GM10266 (cell line): ENCODE results near the gene PLEKHA4.
"Not testable (repeated sequence)": the region's sequence is repeated elsewhere in the genome, so short reads cannot be mapped to it uniquely, and the experiment has no call there.

Experiments used
- DNase-seq: peaks from one replicate; pipeline ENCODE4 v3.0.0; 2012; ENCODE audit errors: extremely low spot score
- TF ChIP-seq, protein P1 (sequence below): IDR thresholded peaks from 2 replicates; pipeline ENCODE4 v1.5.1; 2012; ENCODE audit warnings: mild to moderate bottlenecking, low read depth; ENCODE audit not compliant: control insufficient read depth, insufficient read depth; ENCODE audit errors: missing control alignments

The PLEKHA4 gene, protein sequence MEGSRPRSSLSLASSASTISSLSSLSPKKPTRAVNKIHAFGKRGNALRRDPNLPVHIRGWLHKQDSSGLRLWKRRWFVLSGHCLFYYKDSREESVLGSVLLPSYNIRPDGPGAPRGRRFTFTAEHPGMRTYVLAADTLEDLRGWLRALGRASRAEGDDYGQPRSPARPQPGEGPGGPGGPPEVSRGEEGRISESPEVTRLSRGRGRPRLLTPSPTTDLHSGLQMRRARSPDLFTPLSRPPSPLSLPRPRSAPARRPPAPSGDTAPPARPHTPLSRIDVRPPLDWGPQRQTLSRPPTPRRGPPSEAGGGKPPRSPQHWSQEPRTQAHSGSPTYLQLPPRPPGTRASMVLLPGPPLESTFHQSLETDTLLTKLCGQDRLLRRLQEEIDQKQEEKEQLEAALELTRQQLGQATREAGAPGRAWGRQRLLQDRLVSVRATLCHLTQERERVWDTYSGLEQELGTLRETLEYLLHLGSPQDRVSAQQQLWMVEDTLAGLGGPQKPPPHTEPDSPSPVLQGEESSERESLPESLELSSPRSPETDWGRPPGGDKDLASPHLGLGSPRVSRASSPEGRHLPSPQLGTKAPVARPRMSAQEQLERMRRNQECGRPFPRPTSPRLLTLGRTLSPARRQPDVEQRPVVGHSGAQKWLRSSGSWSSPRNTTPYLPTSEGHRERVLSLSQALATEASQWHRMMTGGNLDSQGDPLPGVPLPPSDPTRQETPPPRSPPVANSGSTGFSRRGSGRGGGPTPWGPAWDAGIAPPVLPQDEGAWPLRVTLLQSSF

DNA sequence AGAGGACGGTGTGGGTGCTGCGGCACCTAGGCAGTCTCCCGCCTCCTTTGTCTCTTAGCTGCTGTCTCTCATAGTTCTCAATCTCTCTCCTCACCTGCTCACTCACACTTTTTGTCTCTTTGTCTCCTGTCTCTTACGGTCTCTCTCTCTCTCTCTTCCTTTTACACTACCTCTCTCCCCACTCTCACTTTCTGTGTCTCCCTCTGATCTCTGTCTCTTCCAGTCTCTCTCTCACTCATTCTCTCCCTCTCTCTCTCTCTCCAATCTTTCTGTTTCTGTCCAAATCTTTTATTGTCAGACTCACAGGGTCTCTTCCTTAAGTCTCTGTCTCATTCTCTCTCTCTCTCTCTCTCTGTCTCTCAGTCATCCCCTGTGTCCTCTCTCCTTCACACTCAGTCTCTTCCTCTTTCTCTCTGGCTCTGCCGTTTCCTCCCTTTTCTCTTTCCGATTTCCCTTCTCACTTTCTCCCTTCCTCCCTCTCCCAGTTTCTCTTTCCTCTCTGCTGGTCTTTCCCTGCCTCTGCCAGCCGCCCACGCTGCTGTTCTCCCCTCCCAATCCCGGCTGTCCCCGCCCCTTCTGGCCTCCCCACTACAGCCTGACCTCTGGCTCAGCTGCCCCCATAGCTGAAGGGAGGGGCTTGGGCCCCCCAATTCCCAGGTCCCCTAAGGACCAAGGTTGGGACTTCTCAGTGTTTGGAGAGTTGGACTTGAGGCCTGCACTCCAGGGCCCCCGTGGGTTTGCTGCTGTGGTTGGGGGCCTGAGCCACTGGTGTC is at the start of gene PLEKHA4:
Gene PLEKHA4 (minus strand): TSS at position 504 of the 773 bp plus-strand sequence. CDS start 997 bp downstream, outside the sequence.
- TF ChIP-seq, protein P1, sequence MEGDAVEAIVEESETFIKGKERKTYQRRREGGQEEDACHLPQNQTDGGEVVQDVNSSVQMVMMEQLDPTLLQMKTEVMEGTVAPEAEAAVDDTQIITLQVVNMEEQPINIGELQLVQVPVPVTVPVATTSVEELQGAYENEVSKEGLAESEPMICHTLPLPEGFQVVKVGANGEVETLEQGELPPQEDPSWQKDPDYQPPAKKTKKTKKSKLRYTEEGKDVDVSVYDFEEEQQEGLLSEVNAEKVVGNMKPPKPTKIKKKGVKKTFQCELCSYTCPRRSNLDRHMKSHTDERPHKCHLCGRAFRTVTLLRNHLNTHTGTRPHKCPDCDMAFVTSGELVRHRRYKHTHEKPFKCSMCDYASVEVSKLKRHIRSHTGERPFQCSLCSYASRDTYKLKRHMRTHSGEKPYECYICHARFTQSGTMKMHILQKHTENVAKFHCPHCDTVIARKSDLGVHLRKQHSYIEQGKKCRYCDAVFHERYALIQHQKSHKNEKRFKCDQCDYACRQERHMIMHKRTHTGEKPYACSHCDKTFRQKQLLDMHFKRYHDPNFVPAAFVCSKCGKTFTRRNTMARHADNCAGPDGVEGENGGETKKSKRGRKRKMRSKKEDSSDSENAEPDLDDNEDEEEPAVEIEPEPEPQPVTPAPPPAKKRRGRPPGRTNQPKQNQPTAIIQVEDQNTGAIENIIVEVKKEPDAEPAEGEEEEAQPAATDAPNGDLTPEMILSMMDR = no peak
- no peak for DNase-seq

DNA sequence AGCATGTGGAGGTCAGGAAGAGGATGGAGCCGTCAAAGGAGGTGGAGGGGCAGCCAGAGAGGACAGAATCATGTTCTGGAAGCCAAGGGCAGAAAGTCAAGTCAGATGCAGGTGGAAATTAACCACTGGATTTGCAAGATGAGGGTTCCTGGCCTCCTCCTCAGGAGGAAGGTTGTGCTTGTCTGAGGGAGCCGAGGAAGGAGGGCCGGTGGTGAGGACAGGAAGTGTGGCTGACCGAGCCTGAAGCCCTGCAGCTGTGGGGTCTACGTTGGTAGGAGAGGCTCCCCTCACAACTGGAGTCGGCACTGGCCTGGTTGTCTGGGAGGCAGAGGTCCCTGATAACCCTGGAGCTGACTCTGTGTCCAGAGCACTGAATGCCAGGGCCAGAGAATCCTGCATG is 49.7 kb upstream of the PLEKHA4 start:
- no peak for DNase-seq
- TF ChIP-seq, protein P1 = no peak

DNA sequence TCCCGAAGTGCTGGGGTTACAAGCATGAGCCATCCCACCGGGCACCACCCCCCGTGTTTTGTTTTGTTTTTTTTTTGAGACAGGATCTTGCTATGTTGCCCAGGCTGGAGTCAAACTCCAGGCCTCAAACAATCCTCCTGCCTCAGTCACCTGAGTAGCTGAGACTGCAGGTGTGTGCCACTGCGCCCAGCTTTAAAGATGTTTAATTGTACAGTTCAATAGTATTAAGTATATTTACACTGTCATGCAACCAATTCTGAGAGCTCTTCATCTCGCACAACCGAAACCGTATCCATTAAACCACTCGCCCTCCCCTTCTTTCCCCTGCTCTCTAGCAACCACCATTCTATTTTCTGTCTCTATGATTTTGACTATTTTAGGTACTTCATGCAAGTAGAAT is 47.3 kb upstream of the PLEKHA4 start:
- TF ChIP-seq, protein P1 = no peak

DNA sequence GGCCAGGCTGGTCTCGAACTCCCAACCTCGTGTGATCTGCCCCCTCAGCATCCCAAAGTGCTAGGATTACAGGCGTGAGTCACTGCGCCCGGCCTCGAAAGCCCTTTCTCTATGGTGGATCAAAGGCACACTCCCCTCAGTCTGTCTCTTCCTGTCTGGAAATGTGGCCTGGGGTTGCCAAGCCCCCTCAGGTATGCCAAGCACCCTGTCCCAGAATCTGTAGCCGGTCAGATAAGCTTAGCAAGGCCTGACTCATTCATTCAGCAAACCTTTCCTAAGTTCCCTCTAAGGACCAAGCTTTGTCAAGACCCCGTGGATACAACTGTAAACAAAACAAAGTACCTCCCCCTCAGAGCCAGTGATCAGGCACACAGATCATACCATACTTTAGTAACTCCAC is 45.8 kb upstream of the PLEKHA4 start:
- TF ChIP-seq, protein P1 = no peak
- DNase-seq = no peak

More for the DNA sequence above, 47.3 kb upstream of the PLEKHA4 start:
- DNase-seq = no peak

DNA sequence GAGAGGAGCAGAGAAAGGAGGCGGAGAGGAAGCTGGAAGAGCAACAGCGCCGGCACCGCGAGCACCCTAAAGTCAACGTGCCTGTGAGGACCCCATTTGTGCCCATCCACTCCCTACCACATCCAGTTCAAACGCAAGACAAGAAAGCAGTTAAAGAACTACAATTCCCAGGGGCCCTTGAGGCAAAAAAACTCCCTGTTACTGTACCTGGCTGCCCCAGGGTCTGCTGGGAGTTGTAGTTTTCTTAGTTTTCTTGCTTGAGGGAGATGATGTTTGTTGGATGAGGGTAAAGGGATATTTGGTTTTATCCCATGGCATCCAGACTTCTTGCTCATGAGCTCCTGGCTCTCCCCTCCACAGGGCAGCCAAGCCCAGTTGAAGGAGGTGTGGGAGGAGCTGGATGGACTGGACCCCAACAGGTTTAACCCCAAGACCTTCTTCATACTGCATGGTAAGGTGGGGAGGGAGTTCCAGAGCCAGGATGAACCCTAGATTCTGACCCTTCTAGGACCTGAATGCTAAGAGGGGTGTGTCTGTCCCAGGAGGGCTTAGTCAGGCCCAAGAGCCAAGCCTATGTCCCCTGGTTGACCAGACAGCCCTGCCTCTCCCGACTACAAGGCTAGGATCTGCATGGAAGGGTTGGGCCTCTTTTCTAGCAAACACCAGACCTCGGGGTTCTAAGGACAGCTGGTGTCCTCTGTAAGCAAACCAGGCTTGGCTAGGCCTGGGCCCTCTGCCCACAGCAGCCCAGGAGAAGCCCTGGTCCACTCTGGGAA is 44.9 kb upstream of the PLEKHA4 start:
- TF ChIP-seq, protein P1 = no peak
- no peak for DNase-seq

DNA sequence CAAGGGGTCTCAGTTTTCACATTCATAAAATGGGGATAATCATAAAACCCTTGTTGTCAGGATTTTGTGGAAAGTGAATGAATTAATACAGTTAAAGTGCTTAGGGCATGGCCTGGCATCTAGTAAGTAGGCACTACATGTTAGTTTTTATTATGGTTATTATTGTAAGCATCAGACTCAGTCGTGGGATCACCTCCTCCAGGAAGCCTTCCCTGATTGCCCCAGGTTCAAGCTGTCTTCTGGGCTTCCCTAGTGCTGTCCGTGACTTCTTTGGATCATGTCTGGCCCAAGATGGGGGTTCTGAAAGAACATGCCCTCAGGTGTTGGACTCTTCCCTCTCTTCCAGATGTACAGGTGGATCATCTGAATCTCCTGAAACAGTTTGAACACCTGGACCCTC is 42.4 kb upstream of the PLEKHA4 start:
- TF ChIP-seq, protein P1 = no peak
- DNase-seq = no peak

DNA sequence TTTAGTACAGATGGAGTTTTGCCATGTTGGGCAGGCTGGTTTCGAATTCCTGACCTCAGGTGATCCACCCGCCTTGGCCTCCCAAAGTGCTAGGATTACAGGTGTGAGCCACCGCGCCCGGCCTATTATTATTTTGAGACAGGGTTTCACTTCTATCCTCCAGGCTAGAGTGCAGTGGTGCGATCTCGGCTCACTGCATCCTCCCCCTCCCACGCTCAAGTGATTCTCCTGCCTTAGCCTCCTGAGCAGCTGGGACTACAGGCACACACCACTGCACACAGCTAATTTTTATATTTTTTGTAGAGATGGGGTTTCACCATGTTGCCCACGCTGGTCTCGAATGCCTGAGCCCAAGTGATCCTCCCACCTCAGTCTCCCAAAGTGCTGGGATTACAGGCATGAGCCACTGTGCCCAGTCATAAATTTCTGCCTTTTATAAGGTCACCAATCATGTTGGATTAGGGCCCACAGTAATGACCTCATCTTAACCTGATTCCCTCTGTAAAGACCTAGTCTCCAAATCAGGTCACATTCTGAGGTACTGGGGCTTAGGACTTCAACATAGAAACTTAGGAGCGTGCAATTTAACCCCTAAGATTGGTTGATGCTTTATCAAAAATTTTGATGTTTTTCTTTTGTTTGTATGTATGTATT is 41.1 kb upstream of the PLEKHA4 start:
- not testable (repeated sequence) for DNase-seq
